Hindlimb muscle (tissue), 1 donor: ENCODE results near the gene AP1AR. TPM values are rescaled to one million over a fixed set of nuclear protein-coding genes. Genes with fewer than 3 reads are reported as not detected.

Experiments used
- DNase-seq: peaks from one replicate; pipeline ENCODE4 v3.0.0-alpha.2; 2013
- polyA plus RNA-seq: library from polyadenylated mRNA; unstranded; fragments of 120-200 nt; gene quantifications from one replicate; pipeline ENCODE4 v1.2.1, GENCODE V29; 2013; ENCODE audit not compliant: insufficient read length

Gene AP1AR
- polyA plus RNA-seq, 1 donor, result 11.5 TPM

- DNase-seq, result no peak
Observed at GRCh38 chr4:112222219-112222955, 9.2 kb upstream of the AP1AR start.

GRCh38 chr4:112225157-112225556 is 6.4 kb upstream of the AP1AR start:
- no peak for DNase-seq

DNA sequence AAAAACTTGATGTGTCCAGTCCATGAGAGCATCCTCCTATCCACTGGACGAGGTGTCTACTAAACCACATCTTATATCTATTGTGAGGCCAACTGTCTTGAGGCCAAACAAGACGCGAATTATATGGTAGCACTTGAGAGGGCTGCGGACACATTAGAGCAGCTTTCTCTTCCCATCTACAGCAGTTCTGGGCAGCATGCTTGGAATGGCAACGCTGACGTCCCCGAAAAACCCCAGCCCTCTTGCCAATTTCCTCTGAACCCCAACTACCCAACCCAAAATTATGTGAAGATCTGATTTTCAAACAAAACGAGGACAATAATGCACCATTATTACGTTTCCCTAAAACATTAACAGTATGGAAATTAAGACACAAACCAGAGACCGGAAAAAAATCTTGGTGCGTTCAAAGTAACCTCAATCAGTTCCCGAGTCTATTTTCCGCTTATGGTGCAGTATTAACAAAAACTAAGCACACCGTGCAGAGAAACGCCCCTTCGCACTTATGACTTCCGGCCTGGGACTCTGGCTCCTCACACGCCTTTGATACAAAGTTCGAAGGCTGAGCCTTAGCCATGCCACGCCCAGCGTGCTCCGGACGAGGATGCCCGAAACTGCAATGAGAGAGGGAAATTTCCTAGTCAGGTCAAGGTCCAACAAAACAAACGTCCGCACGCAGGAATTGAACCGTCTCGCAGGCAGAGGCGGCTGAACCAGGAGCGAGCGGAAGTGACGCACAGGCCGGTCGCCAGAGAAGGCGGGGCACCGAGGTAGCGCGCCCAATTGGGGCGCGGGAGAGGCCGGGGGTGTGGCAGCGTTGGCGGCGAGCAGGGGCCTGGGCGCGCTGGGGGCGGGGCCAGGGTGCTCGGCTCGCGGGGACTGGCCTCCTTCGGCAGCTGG is 458 bp upstream of the AP1AR start:
- peak; percentile 99 for DNase-seq

- peak; percentile 77 for DNase-seq
Observed at GRCh38 chr4:112234952-112235609, 3.5 kb downstream of the AP1AR start.

- DNase-seq, result no peak
Observed at GRCh38 chr4:112236040-112236439, 4.5 kb downstream of the AP1AR start.

DNA sequence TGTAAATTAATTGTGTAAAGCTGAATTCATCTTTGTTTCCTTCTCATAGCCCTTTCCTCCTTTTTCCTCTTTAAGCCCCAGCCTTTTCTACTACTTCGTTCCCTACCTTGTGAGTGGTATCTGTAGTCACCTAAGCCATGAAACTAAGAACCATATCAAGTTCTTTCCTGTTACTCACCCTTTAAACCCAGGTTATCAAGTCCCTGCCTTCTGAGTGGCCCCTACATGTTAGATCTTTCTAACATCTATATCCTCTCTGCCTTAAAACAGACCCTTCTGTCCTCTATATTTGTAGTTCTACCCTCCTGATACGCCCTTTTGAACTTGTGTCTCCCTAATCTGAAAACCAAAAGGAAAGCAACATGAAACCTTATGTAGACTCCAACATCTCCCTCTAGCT is 7.2 kb downstream of the AP1AR start:
- DNase-seq, result no peak

DNA sequence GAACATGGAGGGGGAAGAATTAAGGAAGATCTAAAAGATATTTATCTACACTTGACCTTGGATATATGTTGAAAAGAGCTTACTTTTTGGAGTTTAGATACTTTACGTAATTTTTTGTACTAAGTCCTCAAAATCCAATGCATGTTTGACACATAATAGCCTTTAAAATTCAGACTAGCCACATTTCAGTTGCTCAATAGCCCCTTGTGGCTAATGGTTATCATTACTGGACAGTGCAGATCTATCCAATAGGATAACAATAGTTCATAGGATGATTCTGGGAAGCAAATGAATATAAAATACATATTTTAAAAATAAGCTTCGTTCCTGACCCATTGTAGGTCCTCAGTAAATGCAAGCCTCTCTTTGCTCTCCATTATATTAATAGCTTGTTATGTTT is 13.8 kb downstream of the AP1AR start:
- no peak for DNase-seq

DNA sequence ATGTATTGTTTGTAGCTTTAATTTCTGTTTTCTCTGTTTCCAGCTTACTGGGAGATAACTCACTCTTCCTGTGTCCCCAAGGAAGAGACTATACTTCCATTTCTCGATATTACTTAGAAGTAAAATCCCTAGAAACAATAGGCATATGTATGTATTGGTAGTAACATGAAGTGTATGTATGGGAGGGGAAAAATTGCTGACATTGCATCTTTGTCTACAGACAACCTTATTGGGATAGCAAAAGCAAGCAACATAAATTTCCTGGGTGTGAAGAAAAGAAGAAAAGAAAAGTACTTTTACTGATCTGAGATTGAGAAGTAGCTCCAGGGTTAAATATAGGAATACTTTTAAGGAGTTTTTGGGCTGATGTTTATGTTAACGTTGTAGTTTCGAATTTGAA is 15.4 kb downstream of the AP1AR start:
- no peak for DNase-seq

DNA sequence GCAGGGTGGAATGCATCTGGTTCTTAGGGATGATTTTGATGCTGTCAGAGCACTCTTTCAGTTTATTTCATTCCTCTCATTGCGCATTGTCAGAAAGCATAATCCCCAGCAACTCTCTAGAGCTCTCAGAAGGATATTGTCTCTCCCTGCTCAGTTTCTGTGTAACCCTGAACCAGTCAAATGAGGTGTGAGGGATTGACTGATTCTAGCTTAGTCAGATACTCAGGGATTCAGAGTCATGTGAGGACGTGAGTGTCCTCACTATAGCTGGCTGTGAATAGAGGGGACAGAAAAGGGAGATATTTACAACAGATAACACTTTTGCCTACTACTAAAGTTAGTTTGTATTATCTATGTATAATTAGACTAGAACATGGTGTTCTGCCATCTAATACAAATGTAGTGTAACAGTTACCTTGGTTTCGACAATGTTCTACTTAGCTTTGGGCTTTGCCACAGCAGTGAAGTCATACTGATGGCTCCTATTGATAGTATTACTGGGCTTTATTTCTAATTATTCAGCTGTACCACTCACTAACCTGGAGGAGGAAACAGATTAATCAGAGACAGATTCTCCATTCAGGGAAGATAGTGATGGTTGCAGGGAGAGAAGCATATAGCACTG is 19.5 kb downstream of the AP1AR start:
- no peak for DNase-seq

GRCh38 chr4:112252234-112252633 is 20.6 kb downstream of the AP1AR start:
- DNase-seq, result no peak

DNA sequence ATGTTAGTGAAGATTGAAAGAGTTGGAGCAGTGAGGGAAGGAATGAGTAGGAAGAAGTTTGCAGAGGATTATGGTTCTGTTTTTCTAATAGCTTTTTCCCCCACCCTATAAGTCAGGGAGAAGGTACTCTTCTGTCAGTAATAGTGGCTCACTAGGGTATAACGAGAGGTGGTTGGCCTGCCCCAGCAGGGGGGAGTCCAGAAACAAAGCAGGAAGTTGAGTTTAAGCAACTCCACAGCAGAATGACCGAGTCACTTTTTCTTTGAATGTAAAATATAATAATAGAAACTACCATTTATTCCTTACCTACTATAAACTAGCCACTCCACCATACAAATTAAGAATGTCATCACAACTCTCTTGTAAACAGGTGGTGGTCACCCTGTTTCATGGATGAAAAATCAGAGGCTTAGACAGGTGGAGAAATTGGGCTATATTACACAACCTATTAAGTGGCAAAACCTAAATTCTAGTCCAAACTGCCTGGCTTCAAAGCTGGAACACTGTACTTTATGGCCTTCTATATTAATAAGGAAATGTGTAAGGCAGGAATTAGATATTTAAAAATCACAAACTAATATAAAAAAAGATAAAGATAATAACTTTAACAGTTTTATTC is 21.9 kb downstream of the AP1AR start:
- no peak for DNase-seq

GRCh38 chr4:112257098-112257497 is 25.5 kb downstream of the AP1AR start:
- DNase-seq, result no peak

DNA sequence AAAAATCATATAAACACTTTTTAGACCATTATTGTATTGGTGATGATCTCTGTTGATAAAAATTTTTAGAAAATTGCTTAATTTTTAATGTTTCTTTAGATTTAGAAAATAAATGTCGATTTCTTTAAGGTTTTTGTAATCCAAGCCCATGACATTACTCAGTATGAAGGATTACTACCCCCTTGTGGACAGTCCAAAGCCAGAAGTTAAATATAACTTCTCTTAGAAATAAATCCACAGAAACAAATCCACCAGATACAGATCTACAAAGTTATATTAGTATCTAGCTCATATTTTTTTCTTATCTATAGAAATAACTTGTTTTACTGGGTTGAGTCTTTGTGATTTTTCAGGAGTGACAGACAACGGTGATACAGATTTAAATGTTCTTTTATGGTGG is 35.2 kb downstream of the AP1AR start:
- DNase-seq, result no peak

GRCh38 chr4:112270051-112270450 is 38.5 kb downstream of the AP1AR start:
- DNase-seq, result no peak

- no peak for DNase-seq
Observed at GRCh38 chr4:112270640-112271421, 39.2 kb downstream of the AP1AR start.

- DNase-seq, result no peak
Observed at GRCh38 chr4:112272292-112272691, 40.7 kb downstream of the AP1AR start.

DNA sequence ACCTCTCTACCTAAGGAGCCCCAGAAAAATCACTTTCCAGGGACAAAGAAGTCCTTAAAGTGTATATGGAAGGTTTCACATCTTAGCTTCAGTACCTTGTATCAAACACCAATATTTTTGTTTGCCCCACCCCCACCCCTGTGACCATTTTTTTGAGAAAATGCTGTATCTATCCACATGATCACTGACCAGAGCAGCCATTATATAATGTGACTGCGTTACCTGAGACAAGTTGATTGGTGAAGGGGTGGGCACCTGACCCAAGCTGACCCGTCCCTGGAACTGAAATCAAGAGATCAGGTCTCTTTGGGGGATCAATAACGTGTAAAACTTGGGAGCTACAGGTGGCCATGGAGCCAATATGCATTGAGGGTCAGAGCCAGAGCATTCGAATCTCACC is 43.4 kb downstream of the AP1AR start:
- no peak for DNase-seq

GRCh38 chr4:112276113-112276512 is 44.5 kb downstream of the AP1AR start:
- DNase-seq, result no peak

DNA sequence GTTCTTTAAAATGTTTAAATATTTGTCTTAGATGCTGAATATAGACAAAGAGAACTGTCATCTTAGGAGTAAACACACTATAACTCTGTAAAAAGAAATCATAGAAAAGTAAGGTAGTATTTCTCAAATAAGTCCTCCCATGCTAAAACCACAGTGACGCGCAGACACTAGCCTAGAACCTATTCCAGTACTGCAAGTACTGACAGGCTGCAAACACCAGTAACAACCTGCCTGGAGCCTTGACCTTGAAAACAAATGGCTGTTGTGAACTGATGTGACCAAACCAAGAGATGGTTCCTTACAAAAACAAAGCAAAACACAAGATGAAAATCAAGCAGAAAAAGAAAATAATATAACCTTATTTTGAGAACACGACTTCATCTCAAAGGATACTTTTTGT is 45.6 kb downstream of the AP1AR start:
- no peak for DNase-seq

GRCh38 chr4:112277705-112278448 is 46.3 kb downstream of the AP1AR start:
- no peak for DNase-seq
